ENCODE measurements around the gene CDK5RAP3.

The CDK5RAP3 gene

GRCh38 chr17:47941246-47942095 is 29.4 kb upstream of the CDK5RAP3 start, which contains the start of gene PNPO:
Gene PNPO (plus strand): TSS chr17:47941571. CDS start chr17:47941676, 105 bp downstream.
- WGBS (ENCODE audit: extremely low coverage, insufficient coverage, insufficient read length) = no CpG with 5 or more reads among the region's 50 CpGs

GRCh38 chr17:47942096-47942510 is 28.8 kb upstream of the CDK5RAP3 start:
- H2AK5ac ChIP-seq (ENCODE audit: low read length) = no peak overlapping the region

More at GRCh38 chr17:47941246-47942095, 29.4 kb upstream of the CDK5RAP3 start, which contains the start of gene PNPO:
- no peak within 1 kb of the TSS for H3K9ac ChIP-seq (ENCODE audit: low read length)
- no peak within 1 kb of the TSS for H3K27ac ChIP-seq (ENCODE audit: low read depth, low read length)
- no peaks in the 10 kb centered on the region for H3K36me3 ChIP-seq (ENCODE audit: control insufficient read depth in 1 of 2, insufficient read depth in 2 of 2, low read length in 2 of 2)
- peak within 1 kb of the TSS; percentile 60 for H3K4me2 ChIP-seq (ENCODE audit: low read length)
- H2AFZ ChIP-seq (ENCODE audit: insufficient read depth, low read length, poor library complexity) = peak within 1 kb of the TSS; percentile 78
- H2AK5ac ChIP-seq (ENCODE audit: low read length) = peak within 1 kb of the TSS; percentile 44
- no peak within 1 kb of the TSS for H3K23ac ChIP-seq (ENCODE audit: low read length)
- H3K14ac ChIP-seq (ENCODE audit: low read length) = no peak within 1 kb of the TSS
- H2BK120ac ChIP-seq (ENCODE audit: insufficient read depth, low read length, poor library complexity) = no peak within 1 kb of the TSS
- H3K27me3 ChIP-seq (ENCODE audit: insufficient read depth, low read length) = no peaks in the 10 kb centered on the region
- peak within 1 kb of the TSS; percentile 84 for H4K8ac ChIP-seq (ENCODE audit: low read depth, low read length)
- H3K4me3 ChIP-seq (ENCODE audit: low read depth, low read length) = peak within 1 kb of the TSS; percentile 69
- peak within 1 kb of the TSS; percentile 62 for H3K18ac ChIP-seq (ENCODE audit: low read length)
- no peak within 1 kb of the TSS for H2BK12ac ChIP-seq (ENCODE audit: low read length)
- H3K4me1 ChIP-seq (ENCODE audit: control insufficient read depth in 1 of 2, insufficient read depth in 2 of 2, low read length in 2 of 2) = peaks cover 0 to 8% of the 10 kb centered on the region in 2 experiments
- peak; percentile 94 to 98 for DNase-seq
- no peak within 1 kb of the TSS for H3K4ac ChIP-seq (ENCODE audit: low read depth, low read length)
- no peak within 1 kb of the TSS for H2BK5ac ChIP-seq (ENCODE audit: low read depth, low read length, poor library complexity)
- peak within 1 kb of the TSS; percentile 52 for H4K91ac ChIP-seq (ENCODE audit: low read depth, low read length)
- peaks cover 3% of the 10 kb centered on the region for H3K9me3 ChIP-seq (ENCODE audit: insufficient read depth, low read depth, low read length)
- peak within 1 kb of the TSS; percentile 27 for H4K12ac ChIP-seq (ENCODE audit: low read depth, low read length)
- H3K79me2 ChIP-seq (ENCODE audit: control insufficient read depth, insufficient read depth, low read length, poor library complexity) = no peaks in the 10 kb centered on the region
- H3K79me1 ChIP-seq (ENCODE audit: low read length) = peaks cover 3% of the 10 kb centered on the region

GRCh38 chr17:47942568-47942967 is 28.3 kb upstream of the CDK5RAP3 start:
- Histone ChIP-seq H3K27me3 (ENCODE audit: insufficient read depth, low read length) (no peaks in the 10 kb centered on the region), H3K18ac (ENCODE audit: low read length) (no peak overlapping the region), H2AFZ (ENCODE audit: insufficient read depth, low read length, poor library complexity) (no peak overlapping the region), H3K23ac (ENCODE audit: low read length) (no peak overlapping the region), H4K12ac (ENCODE audit: low read depth, low read length) (no peak overlapping the region), H2BK12ac (ENCODE audit: low read length) (no peak overlapping the region), H3K9me3 (ENCODE audit: insufficient read depth, low read depth, low read length) (peaks cover 2% of the 10 kb centered on the region), H3K36me3 (ENCODE audit: control insufficient read depth in 1 of 2, insufficient read depth in 2 of 2, low read length in 2 of 2) (no peaks in the 10 kb centered on the region), H3K27ac (ENCODE audit: low read depth, low read length) (no peak overlapping the region), H3K4ac (ENCODE audit: low read depth, low read length) (no peak overlapping the region), H4K8ac (ENCODE audit: low read depth, low read length) (no peak overlapping the region), H3K9ac (ENCODE audit: low read length) (no peak overlapping the region), H3K79me1 (ENCODE audit: low read length) (peaks cover 3% of the 10 kb centered on the region), H3K4me1 (ENCODE audit: control insufficient read depth in 1 of 2, insufficient read depth in 2 of 2, low read length in 2 of 2) (peaks cover 0 to 8% of the 10 kb centered on the region in 2 experiments), H2AK5ac (ENCODE audit: low read length) (no peak overlapping the region), H3K79me2 (ENCODE audit: control insufficient read depth, insufficient read depth, low read length, poor library complexity) (no peaks in the 10 kb centered on the region), H4K91ac (ENCODE audit: low read depth, low read length) (no peak overlapping the region), H2BK120ac (ENCODE audit: insufficient read depth, low read length, poor library complexity) (no peak overlapping the region), H3K14ac (ENCODE audit: low read length) (no peak overlapping the region), H3K4me2 (ENCODE audit: low read length) (no peak overlapping the region), H3K4me3 (ENCODE audit: low read depth, low read length) (no peak overlapping the region), H2BK5ac (ENCODE audit: low read depth, low read length, poor library complexity) (no peak overlapping the region)
- WGBS (ENCODE audit: extremely low coverage, insufficient coverage, insufficient read length) = no CpG with 5 or more reads among the region's 6 CpGs
- DNase-seq = no peak

More at GRCh38 chr17:47942096-47942510, 28.8 kb upstream of the CDK5RAP3 start:
- Histone ChIP-seq H4K91ac (ENCODE audit: low read depth, low read length) (no peak overlapping the region), H3K9me3 (ENCODE audit: insufficient read depth, low read depth, low read length) (peaks cover 2% of the 10 kb centered on the region), H2AFZ (ENCODE audit: insufficient read depth, low read length, poor library complexity) (no peak overlapping the region), H2BK12ac (ENCODE audit: low read length) (no peak overlapping the region), H2BK120ac (ENCODE audit: insufficient read depth, low read length, poor library complexity) (no peak overlapping the region), H3K18ac (ENCODE audit: low read length) (no peak overlapping the region), H2BK5ac (ENCODE audit: low read depth, low read length, poor library complexity) (no peak overlapping the region), H3K27me3 (ENCODE audit: insufficient read depth, low read length) (no peaks in the 10 kb centered on the region), H3K4me2 (ENCODE audit: low read length) (peak overlapping the region; percentile 60), H3K79me2 (ENCODE audit: control insufficient read depth, insufficient read depth, low read length, poor library complexity) (no peaks in the 10 kb centered on the region), H3K27ac (ENCODE audit: low read depth, low read length) (no peak overlapping the region), H3K36me3 (ENCODE audit: control insufficient read depth in 1 of 2, insufficient read depth in 2 of 2, low read length in 2 of 2) (no peaks in the 10 kb centered on the region), H3K14ac (ENCODE audit: low read length) (no peak overlapping the region), H3K23ac (ENCODE audit: low read length) (no peak overlapping the region), H3K4me3 (ENCODE audit: low read depth, low read length) (no peak overlapping the region), H3K9ac (ENCODE audit: low read length) (no peak overlapping the region), H4K12ac (ENCODE audit: low read depth, low read length) (no peak overlapping the region), H4K8ac (ENCODE audit: low read depth, low read length) (no peak overlapping the region), H3K4me1 (ENCODE audit: control insufficient read depth in 1 of 2, insufficient read depth in 2 of 2, low read length in 2 of 2) (peaks cover 0 to 8% of the 10 kb centered on the region in 2 experiments), H3K79me1 (ENCODE audit: low read length) (peaks cover 3% of the 10 kb centered on the region), H3K4ac (ENCODE audit: low read depth, low read length) (no peak overlapping the region)
- no peak for DNase-seq
- WGBS (ENCODE audit: extremely low coverage, insufficient coverage, insufficient read length) = no CpG with 5 or more reads among the region's 5 CpGs

- Histone ChIP-seq H4K12ac (ENCODE audit: low read depth, low read length) (no peak overlapping the region), H3K23ac (ENCODE audit: low read length) (no peak overlapping the region), H3K14ac (ENCODE audit: low read length) (no peak overlapping the region), H3K9ac (ENCODE audit: low read length) (no peak overlapping the region), H4K8ac (ENCODE audit: low read depth, low read length) (no peak overlapping the region), H3K27ac (ENCODE audit: low read depth, low read length) (no peak overlapping the region), H3K27me3 (ENCODE audit: insufficient read depth, low read length) (no peaks in the 10 kb centered on the region), H3K18ac (ENCODE audit: low read length) (no peak overlapping the region), H3K4me3 (ENCODE audit: low read depth, low read length) (no peak overlapping the region), H2BK5ac (ENCODE audit: low read depth, low read length, poor library complexity) (no peak overlapping the region), H2AK5ac (ENCODE audit: low read length) (no peak overlapping the region), H3K79me2 (ENCODE audit: control insufficient read depth, insufficient read depth, low read length, poor library complexity) (no peaks in the 10 kb centered on the region), H3K4ac (ENCODE audit: low read depth, low read length) (no peak overlapping the region), H3K4me2 (ENCODE audit: low read length) (no peak overlapping the region), H3K4me1 (ENCODE audit: control insufficient read depth in 1 of 2, insufficient read depth in 2 of 2, low read length in 2 of 2) (peaks cover 0 to 10% of the 10 kb centered on the region in 2 experiments), H3K9me3 (ENCODE audit: insufficient read depth, low read depth, low read length) (peaks cover 2% of the 10 kb centered on the region), H4K91ac (ENCODE audit: low read depth, low read length) (no peak overlapping the region), H2AFZ (ENCODE audit: insufficient read depth, low read length, poor library complexity) (no peak overlapping the region), H3K79me1 (ENCODE audit: low read length) (peaks cover 3% of the 10 kb centered on the region), H2BK120ac (ENCODE audit: insufficient read depth, low read length, poor library complexity) (no peak overlapping the region), H2BK12ac (ENCODE audit: low read length) (no peak overlapping the region), H3K36me3 (ENCODE audit: control insufficient read depth in 1 of 2, insufficient read depth in 2 of 2, low read length in 2 of 2) (no peaks in the 10 kb centered on the region)
- WGBS (ENCODE audit: extremely low coverage, insufficient coverage, insufficient read length) = no CpG with 5 or more reads among the region's 8 CpGs
- DNase-seq = peak in 1 of 2 donors; percentile 7
These were observed 25.8 kb upstream of the CDK5RAP3 start for GRCh38 chr17:47945080-47945479.
